ENCODE results near the gene POLD1. TPM values are rescaled to one million over a fixed set of nuclear protein-coding genes. Genes with fewer than 3 reads are reported as not detected.
A peak's percentile ranks its signal among the peaks of the same experiment; 100 is the strongest.

POLD1 gene
- total RNA-seq, 2 donors from 2014 or later, result 106 to 127 TPM

- TF ChIP-seq, protein P1, sequence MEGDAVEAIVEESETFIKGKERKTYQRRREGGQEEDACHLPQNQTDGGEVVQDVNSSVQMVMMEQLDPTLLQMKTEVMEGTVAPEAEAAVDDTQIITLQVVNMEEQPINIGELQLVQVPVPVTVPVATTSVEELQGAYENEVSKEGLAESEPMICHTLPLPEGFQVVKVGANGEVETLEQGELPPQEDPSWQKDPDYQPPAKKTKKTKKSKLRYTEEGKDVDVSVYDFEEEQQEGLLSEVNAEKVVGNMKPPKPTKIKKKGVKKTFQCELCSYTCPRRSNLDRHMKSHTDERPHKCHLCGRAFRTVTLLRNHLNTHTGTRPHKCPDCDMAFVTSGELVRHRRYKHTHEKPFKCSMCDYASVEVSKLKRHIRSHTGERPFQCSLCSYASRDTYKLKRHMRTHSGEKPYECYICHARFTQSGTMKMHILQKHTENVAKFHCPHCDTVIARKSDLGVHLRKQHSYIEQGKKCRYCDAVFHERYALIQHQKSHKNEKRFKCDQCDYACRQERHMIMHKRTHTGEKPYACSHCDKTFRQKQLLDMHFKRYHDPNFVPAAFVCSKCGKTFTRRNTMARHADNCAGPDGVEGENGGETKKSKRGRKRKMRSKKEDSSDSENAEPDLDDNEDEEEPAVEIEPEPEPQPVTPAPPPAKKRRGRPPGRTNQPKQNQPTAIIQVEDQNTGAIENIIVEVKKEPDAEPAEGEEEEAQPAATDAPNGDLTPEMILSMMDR (conservative IDR thresholded peaks at IDR 0.05), result no peak
- peaks cover 48% of the 10 kb centered on the region for H3K36me3 Mint-ChIP-seq (ENCODE audit: low read depth)
- 97 to 98% methylated on average over 23 to 41 of the region's 41 CpGs for WGBS, 2 experiments (ENCODE audit: insufficient coverage in 1 of 2, insufficient read length in 1 of 2)
- H3K9me3 Mint-ChIP-seq, result no peaks in the 10 kb centered on the region
- no peak overlapping the region for H3K4me3 Mint-ChIP-seq
- Histone ChIP-seq H3K4me1 (ENCODE audit: control insufficient read depth, insufficient read depth, low read length) (no peaks in the 10 kb centered on the region), H3K27ac (ENCODE audit: low read depth, low read length) (no peak overlapping the region), H3K9me3 (ENCODE audit: control insufficient read depth, low read length) (no peaks in the 10 kb centered on the region), H3K36me3 (ENCODE audit: control insufficient read depth, insufficient read depth, low read length) (peaks cover 21% of the 10 kb centered on the region), H3K27me3 (ENCODE audit: control insufficient read depth, insufficient read depth, low read length, poor library complexity, severe bottlenecking) (no peaks in the 10 kb centered on the region), H3K9ac (ENCODE audit: extremely low read depth, low read length, poor library complexity, severe bottlenecking) (no peak overlapping the region), H3K4me3 (ENCODE audit: low read length) (no peak overlapping the region)
- H3K27me3 Mint-ChIP-seq (ENCODE audit: insufficient read depth), result no peaks in the 10 kb centered on the region
- no peaks in the 10 kb centered on the region for H3K4me1 Mint-ChIP-seq
- no peak overlapping the region for H3K27ac Mint-ChIP-seq
- DNase-seq, result no peak
Observed at GRCh38 chr19:50402544-50403301, 18.6 kb downstream of the POLD1 start.

GRCh38 chr19:50406156-50406820 is 22.1 kb downstream of the POLD1 start:
- Histone ChIP-seq H3K9me3 (ENCODE audit: control insufficient read depth, low read length) (no peaks in the 10 kb centered on the region), H3K27me3 (ENCODE audit: control insufficient read depth, insufficient read depth, low read length, poor library complexity, severe bottlenecking) (no peaks in the 10 kb centered on the region), H3K4me1 (ENCODE audit: control insufficient read depth, insufficient read depth, low read length) (no peaks in the 10 kb centered on the region), H3K27ac (ENCODE audit: low read depth, low read length) (no peak overlapping the region), H3K4me3 (ENCODE audit: low read length) (no peak overlapping the region), H3K9ac (ENCODE audit: extremely low read depth, low read length, poor library complexity, severe bottlenecking) (no peak overlapping the region), H3K36me3 (ENCODE audit: control insufficient read depth, insufficient read depth, low read length) (peaks cover 36% of the 10 kb centered on the region)
- WGBS, 2 experiments (ENCODE audit: insufficient coverage in 1 of 2, insufficient read length in 1 of 2), result 93 to 94% methylated on average over 15 to 22 of the region's 22 CpGs
- H3K4me3 Mint-ChIP-seq, result no peak overlapping the region
- no peak overlapping the region for H3K27ac Mint-ChIP-seq
- peaks cover 51% of the 10 kb centered on the region for H3K36me3 Mint-ChIP-seq (ENCODE audit: low read depth)
- DNase-seq, result peak; percentile 36
- TF ChIP-seq, protein P1 (conservative IDR thresholded peaks at IDR 0.05), result no peak
- no peaks in the 10 kb centered on the region for H3K9me3 Mint-ChIP-seq
- no peaks in the 10 kb centered on the region for H3K4me1 Mint-ChIP-seq
- H3K27me3 Mint-ChIP-seq (ENCODE audit: insufficient read depth), result no peaks in the 10 kb centered on the region

DNA sequence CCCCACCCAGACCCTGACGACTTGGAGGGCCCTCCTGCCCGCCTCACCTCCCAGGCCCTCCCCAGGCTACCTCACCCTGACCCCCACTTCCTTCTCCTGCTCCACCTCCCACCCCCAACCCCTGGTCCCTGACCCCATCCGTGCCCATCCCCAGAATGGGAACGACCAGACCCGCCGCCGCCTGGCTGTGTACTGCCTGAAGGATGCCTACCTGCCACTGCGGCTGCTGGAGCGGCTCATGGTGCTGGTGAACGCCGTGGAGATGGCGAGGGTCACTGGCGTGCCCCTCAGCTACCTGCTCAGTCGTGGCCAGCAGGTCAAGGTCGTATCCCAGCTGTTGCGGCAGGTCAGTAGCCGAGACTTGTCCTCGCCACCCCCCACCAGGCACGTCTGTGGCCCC is 22.7 kb downstream of the POLD1 start:
- H3K27me3 ChIP-seq (ENCODE audit: control insufficient read depth, insufficient read depth, low read length, poor library complexity, severe bottlenecking), result no peaks in the 10 kb centered on the region
- no peak overlapping the region for H3K27ac ChIP-seq (ENCODE audit: low read depth, low read length)
- peaks cover 36% of the 10 kb centered on the region for H3K36me3 ChIP-seq (ENCODE audit: control insufficient read depth, insufficient read depth, low read length)
- Mint-ChIP-seq H3K4me3 (no peak overlapping the region), H3K4me1 (no peaks in the 10 kb centered on the region), H3K27me3 (ENCODE audit: insufficient read depth) (no peaks in the 10 kb centered on the region), H3K9me3 (no peaks in the 10 kb centered on the region), H3K27ac (no peak overlapping the region), H3K36me3 (ENCODE audit: low read depth) (peaks cover 50% of the 10 kb centered on the region)
- no peaks in the 10 kb centered on the region for H3K4me1 ChIP-seq (ENCODE audit: control insufficient read depth, insufficient read depth, low read length)
- no peak for DNase-seq
- H3K4me3 ChIP-seq (ENCODE audit: low read length), result no peak overlapping the region
- no peaks in the 10 kb centered on the region for H3K9me3 ChIP-seq (ENCODE audit: control insufficient read depth, low read length)
- TF ChIP-seq, protein P1 (conservative IDR thresholded peaks at IDR 0.05), result no peak
- no peak overlapping the region for H3K9ac ChIP-seq (ENCODE audit: extremely low read depth, low read length, poor library complexity, severe bottlenecking)
- 92% methylated on average over 7 to 19 of the region's 19 CpGs for WGBS, 2 experiments (ENCODE audit: insufficient coverage in 1 of 2, insufficient read length in 1 of 2)
